DOHH2 (cell line): ENCODE data around the gene CCHCR1.

ENCODE experiments used
- H3F3A ChIP-seq: fragments of 200-600 bp; sonication (generic), shearing (Covaris generic); 2 replicates; pipeline ENCODE4 v1.6.0; 2016; ENCODE audit warnings: antibody characterized with exemption, mild to moderate bottlenecking; ENCODE audit not compliant: control insufficient read depth, insufficient read depth
- H3K27ac ChIP-seq: fragments of 200-600 bp; sonication (generic); 2 replicates; pipeline ENCODE4 v1.5.1; 2014; ENCODE audit warnings: low read depth, mild to moderate bottlenecking, low read length, moderate library complexity
- H3K27me3 ChIP-seq: fragments of 200-600 bp; sonication (generic); 2 replicates; pipeline ENCODE4 v1.6.1; 2014; ENCODE audit warnings: mild to moderate bottlenecking, low read length, mixed read lengths; ENCODE audit not compliant: control insufficient read depth
- H3K36me3 ChIP-seq: fragments of 200-600 bp; sonication (generic); 2 replicates; pipeline ENCODE4 v1.6.1; 2014; ENCODE audit warnings: mild to moderate bottlenecking, low read length, moderate library complexity, mixed read lengths; ENCODE audit not compliant: control insufficient read depth
- H3K4me1 ChIP-seq: fragments of 200-600 bp; sonication (generic); 2 replicates; pipeline ENCODE4 v1.6.1; 2014; ENCODE audit warnings: mild to moderate bottlenecking, low read length, mixed read lengths; ENCODE audit not compliant: control insufficient read depth
- H3K4me2 ChIP-seq: fragments of 200-600 bp; sonication (generic); 2 replicates; pipeline ENCODE4 v1.6.0; 2014; ENCODE audit warnings: mild to moderate bottlenecking, low read length, moderate library complexity
- H3K4me3 ChIP-seq: fragments of 200-600 bp; sonication (generic); 2 replicates; pipeline ENCODE4 v1.5.1; 2014; ENCODE audit warnings: mild to moderate bottlenecking, low read length, mixed read lengths
- H3K79me2 ChIP-seq: fragments of 200-600 bp; sonication (generic); 2 replicates; pipeline ENCODE4 v1.6.1; 2014; ENCODE audit warnings: mild to moderate bottlenecking, low read length, mixed read lengths; ENCODE audit not compliant: control insufficient read depth
- H3K9me2 ChIP-seq: fragments of 200-600 bp; sonication (generic); replicated peaks from 2 replicates; pipeline ENCODE4 v1.6.1; 2014; ENCODE audit warnings: mild to moderate bottlenecking, low read length, mixed read lengths; ENCODE audit not compliant: control insufficient read depth
- H3K9me3 ChIP-seq: fragments of 200-600 bp; sonication (generic); 2 replicates; pipeline ENCODE4 v1.6.1; 2014; ENCODE audit warnings: antibody characterized with exemption, low read length, mixed read lengths; ENCODE audit not compliant: control insufficient read depth, insufficient read depth
- H4K20me1 ChIP-seq: fragments of 200-600 bp; sonication (generic); 2 replicates; pipeline ENCODE4 v1.6.0; 2014; ENCODE audit warnings: low read depth, mild to moderate bottlenecking, antibody characterized with exemption, low read length, moderate library complexity; ENCODE audit not compliant: control insufficient read depth, insufficient read depth
- EZH2phosphoT487 ChIP-seq: fragments of 200-600 bp; sonication (generic); IDR thresholded peaks from 2 replicates; pipeline ENCODE4 v1.6.1; 2017; ENCODE audit warnings: borderline replicate concordance, mild to moderate bottlenecking, antibody characterized with exemption, low read length, moderate library complexity, mixed read lengths
- TF ChIP-seq, protein P1 (sequence below): fragments of 200-600 bp; sonication (generic); IDR thresholded peaks from one replicate; pipeline ENCODE4 v1.5.1; 2014; ENCODE audit warnings: antibody characterized with exemption, mild to moderate bottlenecking, low read depth, low read length; ENCODE audit not compliant: poor library complexity, severe bottlenecking

Gene CCHCR1

DNA sequence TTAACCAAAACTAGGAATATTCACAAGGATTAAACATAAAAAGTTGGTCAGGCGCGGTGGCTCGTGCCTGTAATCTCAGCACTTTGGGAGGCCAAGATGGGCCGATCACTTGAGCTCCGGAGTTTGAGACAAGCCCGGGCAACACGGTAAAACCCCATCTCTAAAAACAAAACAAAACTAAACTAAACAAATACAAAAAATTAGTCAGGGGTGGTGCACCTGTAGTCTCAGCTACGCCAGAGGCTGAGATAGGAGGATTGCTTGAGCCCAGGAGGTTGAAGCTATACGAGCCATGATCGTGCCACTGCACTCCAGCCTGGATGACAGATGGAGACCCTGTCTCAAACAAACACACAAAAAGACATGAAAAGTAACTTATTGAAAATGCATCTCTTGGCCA lies 21.9 kb downstream of the CCHCR1 start:
- H3K27me3 ChIP-seq: no peaks in the 10 kb centered on the region
- H3F3A ChIP-seq: no peaks in the 10 kb centered on the region

DNA sequence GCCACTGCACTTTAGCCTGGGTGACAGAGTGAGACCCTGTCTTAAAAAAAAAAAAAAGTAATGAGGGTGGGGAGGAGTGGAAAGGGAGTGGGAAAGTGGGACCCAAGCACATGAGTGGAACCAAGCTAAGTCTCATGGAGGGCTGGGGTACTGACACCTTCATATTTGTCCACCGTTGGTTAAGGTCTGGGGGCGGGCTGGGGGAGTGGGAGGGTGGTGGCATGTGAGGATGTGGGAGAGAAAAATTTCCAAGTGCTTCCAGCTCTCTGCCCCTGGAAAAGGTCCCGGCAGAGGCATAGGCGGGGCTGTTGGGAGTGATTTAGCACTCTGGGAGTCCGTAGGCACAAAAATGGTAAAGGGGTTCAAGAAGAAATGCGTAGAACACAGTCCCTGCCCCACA lies 24.8 kb downstream of the CCHCR1 start:
- TF ChIP-seq EZH2phosphoT487: no peak
- TF ChIP-seq, protein P1, sequence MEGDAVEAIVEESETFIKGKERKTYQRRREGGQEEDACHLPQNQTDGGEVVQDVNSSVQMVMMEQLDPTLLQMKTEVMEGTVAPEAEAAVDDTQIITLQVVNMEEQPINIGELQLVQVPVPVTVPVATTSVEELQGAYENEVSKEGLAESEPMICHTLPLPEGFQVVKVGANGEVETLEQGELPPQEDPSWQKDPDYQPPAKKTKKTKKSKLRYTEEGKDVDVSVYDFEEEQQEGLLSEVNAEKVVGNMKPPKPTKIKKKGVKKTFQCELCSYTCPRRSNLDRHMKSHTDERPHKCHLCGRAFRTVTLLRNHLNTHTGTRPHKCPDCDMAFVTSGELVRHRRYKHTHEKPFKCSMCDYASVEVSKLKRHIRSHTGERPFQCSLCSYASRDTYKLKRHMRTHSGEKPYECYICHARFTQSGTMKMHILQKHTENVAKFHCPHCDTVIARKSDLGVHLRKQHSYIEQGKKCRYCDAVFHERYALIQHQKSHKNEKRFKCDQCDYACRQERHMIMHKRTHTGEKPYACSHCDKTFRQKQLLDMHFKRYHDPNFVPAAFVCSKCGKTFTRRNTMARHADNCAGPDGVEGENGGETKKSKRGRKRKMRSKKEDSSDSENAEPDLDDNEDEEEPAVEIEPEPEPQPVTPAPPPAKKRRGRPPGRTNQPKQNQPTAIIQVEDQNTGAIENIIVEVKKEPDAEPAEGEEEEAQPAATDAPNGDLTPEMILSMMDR: no peak
- peaks cover 4% of the 10 kb centered on the region for H3K4me1 ChIP-seq
- no peaks in the 10 kb centered on the region for H3K9me2 ChIP-seq
- peaks cover 13% of the 10 kb centered on the region for H3K27me3 ChIP-seq
- H3K27ac ChIP-seq: no peak overlapping the region
- H4K20me1 ChIP-seq: no peaks in the 10 kb centered on the region
- no peak overlapping the region for H3K4me3 ChIP-seq
- H3K36me3 ChIP-seq: no peaks in the 10 kb centered on the region
- H3F3A ChIP-seq: no peaks in the 10 kb centered on the region
- H3K4me2 ChIP-seq: no peak overlapping the region
- no peaks in the 10 kb centered on the region for H3K79me2 ChIP-seq
- no peaks in the 10 kb centered on the region for H3K9me3 ChIP-seq

More for the DNA sequence above, 21.9 kb downstream of the CCHCR1 start:
- H3K9me3 ChIP-seq: no peaks in the 10 kb centered on the region
- H4K20me1 ChIP-seq: no peaks in the 10 kb centered on the region
- H3K4me1 ChIP-seq: peaks cover 5% of the 10 kb centered on the region
- no peaks in the 10 kb centered on the region for H3K36me3 ChIP-seq
- no peak overlapping the region for H3K4me2 ChIP-seq
- H3K27ac ChIP-seq: no peak overlapping the region
- no peaks in the 10 kb centered on the region for H3K9me2 ChIP-seq
- H3K79me2 ChIP-seq: no peaks in the 10 kb centered on the region
- H3K4me3 ChIP-seq: no peak overlapping the region
- no peak for TF ChIP-seq EZH2phosphoT487
- TF ChIP-seq, protein P1: no peak

DNA sequence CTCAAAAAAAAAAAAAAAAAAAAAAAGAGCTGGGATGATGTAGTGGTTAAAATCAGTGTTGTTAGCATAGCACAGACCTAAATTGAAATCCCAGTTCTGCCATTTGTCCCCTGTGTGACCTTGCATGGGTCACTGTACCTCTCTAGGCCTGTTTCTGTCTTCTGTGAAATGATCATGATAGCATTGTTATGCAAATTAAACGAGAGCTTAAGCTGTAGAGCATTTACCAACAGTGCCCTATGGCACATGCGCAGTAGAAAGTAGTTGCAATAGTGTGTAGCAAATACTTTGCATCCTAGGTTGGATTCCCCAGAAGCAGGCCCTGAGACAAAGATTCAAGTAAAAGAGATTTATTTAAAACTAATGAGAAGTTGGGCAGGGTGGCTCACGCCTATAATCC lies 26.0 kb downstream of the CCHCR1 start:
- H3K4me1 ChIP-seq: no peaks in the 10 kb centered on the region
- no peaks in the 10 kb centered on the region for H3K9me3 ChIP-seq
- no peaks in the 10 kb centered on the region for H3K79me2 ChIP-seq
- TF ChIP-seq, protein P1: no peak
- no peak for TF ChIP-seq EZH2phosphoT487
- no peak overlapping the region for H3K27ac ChIP-seq
- peaks cover 13% of the 10 kb centered on the region for H3K27me3 ChIP-seq
- H3K9me2 ChIP-seq: no peaks in the 10 kb centered on the region
- H3F3A ChIP-seq: no peaks in the 10 kb centered on the region
- H3K4me3 ChIP-seq: no peak overlapping the region
- no peaks in the 10 kb centered on the region for H4K20me1 ChIP-seq
- no peaks in the 10 kb centered on the region for H3K36me3 ChIP-seq
- no peak overlapping the region for H3K4me2 ChIP-seq

DNA sequence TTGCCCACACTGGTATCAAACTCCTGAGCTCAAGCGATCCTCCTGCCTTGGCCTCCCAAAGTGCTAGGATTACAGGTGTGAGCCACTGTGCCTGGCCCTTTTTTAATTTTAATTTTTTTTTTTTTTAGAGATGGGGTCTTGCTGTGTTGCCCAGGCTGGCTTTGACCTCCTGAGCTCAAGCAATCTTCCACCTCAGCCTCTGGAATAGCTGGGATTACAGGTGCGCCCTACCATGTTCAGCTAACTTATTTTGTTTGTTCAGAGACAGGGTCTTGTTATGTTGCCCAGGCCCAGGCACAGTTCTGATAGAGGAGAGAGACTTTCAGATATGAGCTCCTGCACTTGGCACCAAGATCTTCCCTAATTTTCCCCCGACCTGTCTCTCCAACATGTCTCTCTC lies 26.9 kb downstream of the CCHCR1 start:
- H3F3A ChIP-seq: no peaks in the 10 kb centered on the region
- H3K79me2 ChIP-seq: no peaks in the 10 kb centered on the region
- H3K9me3 ChIP-seq: no peaks in the 10 kb centered on the region
- TF ChIP-seq EZH2phosphoT487: no peak
- TF ChIP-seq, protein P1: no peak
- no peak overlapping the region for H3K4me2 ChIP-seq
- peaks cover 13% of the 10 kb centered on the region for H3K27me3 ChIP-seq
- H3K27ac ChIP-seq: no peak overlapping the region
- H4K20me1 ChIP-seq: no peaks in the 10 kb centered on the region
- no peak overlapping the region for H3K4me3 ChIP-seq
- no peaks in the 10 kb centered on the region for H3K4me1 ChIP-seq
- no peaks in the 10 kb centered on the region for H3K36me3 ChIP-seq
- no peaks in the 10 kb centered on the region for H3K9me2 ChIP-seq
